ENCODE measurements around the gene ELOVL4. TPM values are rescaled to one million over a fixed set of nuclear protein-coding genes. Genes with fewer than 3 reads are reported as not detected.

Gene ELOVL4
- total RNA-seq, 1 donor from 2014 or later: 9.1 TPM

DNA sequence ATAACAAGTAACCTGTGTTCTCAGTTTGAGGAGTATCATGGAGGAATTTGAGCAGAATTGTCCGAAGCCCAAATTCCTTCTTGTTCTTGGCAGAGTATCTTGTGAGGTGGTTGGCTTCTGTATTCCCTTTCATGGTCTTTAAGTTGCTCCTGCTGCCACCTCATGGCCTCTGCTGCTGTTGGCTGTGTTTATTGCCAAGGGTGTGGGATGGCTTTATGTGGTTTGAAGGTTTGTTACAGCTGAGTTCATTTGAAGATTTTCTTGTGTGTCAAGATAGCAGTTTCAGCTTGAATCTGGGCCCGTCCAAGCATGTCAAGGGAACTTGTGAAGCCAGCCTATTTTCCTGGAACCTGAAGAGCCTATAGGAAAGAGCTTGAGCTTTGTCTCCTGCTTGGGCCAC, 36.9 kb upstream of the ELOVL4 start:
- no peaks in the 10 kb centered on the region for H3K4me1 Mint-ChIP-seq (ENCODE audit: unreplicated experiment)
- no peaks in the 10 kb centered on the region for H3K9me3 Mint-ChIP-seq
- no peak for DNase-seq (ENCODE audit: extremely low spot score, unreplicated experiment)
- H3K36me3 Mint-ChIP-seq: no peaks in the 10 kb centered on the region
- H3K27ac Mint-ChIP-seq: no peak overlapping the region
- no peaks in the 10 kb centered on the region for H3K27me3 Mint-ChIP-seq
- TF ChIP-seq, protein P1, sequence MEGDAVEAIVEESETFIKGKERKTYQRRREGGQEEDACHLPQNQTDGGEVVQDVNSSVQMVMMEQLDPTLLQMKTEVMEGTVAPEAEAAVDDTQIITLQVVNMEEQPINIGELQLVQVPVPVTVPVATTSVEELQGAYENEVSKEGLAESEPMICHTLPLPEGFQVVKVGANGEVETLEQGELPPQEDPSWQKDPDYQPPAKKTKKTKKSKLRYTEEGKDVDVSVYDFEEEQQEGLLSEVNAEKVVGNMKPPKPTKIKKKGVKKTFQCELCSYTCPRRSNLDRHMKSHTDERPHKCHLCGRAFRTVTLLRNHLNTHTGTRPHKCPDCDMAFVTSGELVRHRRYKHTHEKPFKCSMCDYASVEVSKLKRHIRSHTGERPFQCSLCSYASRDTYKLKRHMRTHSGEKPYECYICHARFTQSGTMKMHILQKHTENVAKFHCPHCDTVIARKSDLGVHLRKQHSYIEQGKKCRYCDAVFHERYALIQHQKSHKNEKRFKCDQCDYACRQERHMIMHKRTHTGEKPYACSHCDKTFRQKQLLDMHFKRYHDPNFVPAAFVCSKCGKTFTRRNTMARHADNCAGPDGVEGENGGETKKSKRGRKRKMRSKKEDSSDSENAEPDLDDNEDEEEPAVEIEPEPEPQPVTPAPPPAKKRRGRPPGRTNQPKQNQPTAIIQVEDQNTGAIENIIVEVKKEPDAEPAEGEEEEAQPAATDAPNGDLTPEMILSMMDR (conservative IDR thresholded peaks at IDR 0.05): no peak
- no peak overlapping the region for H3K4me3 Mint-ChIP-seq

DNA sequence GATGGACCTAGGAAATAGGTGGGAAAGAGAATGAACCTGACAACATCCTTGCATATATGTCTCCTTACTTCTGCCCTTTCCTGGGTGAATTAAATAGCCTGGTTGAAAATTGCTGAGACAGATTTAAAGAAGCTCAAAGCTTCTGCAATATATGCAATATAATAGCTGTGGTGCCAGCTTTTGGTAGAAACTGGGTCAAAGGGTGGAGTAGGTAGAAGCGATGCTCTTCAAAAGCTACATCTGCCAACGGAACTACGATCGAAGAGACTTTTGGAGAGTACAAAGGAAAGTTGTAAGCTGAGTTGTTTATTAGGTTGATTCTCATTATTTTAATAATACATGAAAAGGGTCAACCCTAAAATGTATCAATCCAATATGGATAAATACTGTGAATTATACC, 34.3 kb upstream of the ELOVL4 start:
- Mint-ChIP-seq H3K4me1 (ENCODE audit: unreplicated experiment) (no peaks in the 10 kb centered on the region), H3K4me3 (no peak overlapping the region), H3K36me3 (no peaks in the 10 kb centered on the region), H3K27me3 (no peaks in the 10 kb centered on the region), H3K27ac (no peak overlapping the region), H3K9me3 (no peaks in the 10 kb centered on the region)
- DNase-seq (ENCODE audit: extremely low spot score, unreplicated experiment): no peak
- TF ChIP-seq, protein P1 (conservative IDR thresholded peaks at IDR 0.05): no peak

DNA sequence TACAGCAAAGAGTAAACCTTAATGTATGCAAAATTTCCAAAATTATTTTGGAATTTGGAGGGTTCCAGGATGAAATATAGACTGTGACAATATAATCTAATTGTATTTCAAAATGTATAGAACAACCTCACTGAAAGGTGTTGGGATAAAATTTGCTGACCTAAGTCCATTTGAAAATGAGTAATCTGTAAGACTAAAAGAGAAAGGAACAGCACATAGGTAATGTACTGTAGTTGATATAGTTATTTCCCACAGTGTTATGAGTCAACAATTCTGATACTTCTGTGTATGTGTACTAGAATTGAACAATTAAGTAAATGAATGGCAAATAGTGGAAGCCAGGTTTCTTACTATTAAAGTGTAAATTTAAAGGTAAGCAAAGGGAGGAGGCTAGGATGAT, 23.8 kb upstream of the ELOVL4 start:
- peaks cover 3% of the 10 kb centered on the region for H3K27me3 Mint-ChIP-seq
- no peak overlapping the region for H3K4me3 Mint-ChIP-seq
- TF ChIP-seq, protein P1 (conservative IDR thresholded peaks at IDR 0.05): no peak
- H3K27ac Mint-ChIP-seq: no peak overlapping the region
- H3K4me1 Mint-ChIP-seq (ENCODE audit: unreplicated experiment): no peaks in the 10 kb centered on the region
- no peaks in the 10 kb centered on the region for H3K36me3 Mint-ChIP-seq
- H3K9me3 Mint-ChIP-seq: peaks cover 6% of the 10 kb centered on the region
- DNase-seq (ENCODE audit: extremely low spot score, unreplicated experiment): no peak

DNA sequence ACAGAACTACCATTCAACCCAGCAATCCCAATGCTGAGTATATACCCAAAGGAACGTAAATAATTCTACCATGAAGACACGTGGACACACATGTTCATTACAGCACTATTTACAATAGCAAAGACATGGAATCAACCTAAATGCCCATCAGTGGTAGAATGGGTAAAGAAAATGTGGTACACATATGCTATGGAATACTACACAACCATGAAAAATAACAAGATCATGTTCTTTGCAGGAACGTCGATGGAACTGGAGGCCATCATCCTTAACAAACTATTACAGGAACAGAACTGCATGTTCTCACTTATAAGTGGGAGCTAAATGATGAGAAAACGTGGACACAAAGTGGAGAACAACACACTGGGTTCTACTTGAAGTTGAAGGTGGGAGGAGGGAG, 22.4 kb upstream of the ELOVL4 start:
- Mint-ChIP-seq H3K27ac (no peak overlapping the region), H3K9me3 (peaks cover 6% of the 10 kb centered on the region), H3K4me1 (ENCODE audit: unreplicated experiment) (no peaks in the 10 kb centered on the region)

DNA sequence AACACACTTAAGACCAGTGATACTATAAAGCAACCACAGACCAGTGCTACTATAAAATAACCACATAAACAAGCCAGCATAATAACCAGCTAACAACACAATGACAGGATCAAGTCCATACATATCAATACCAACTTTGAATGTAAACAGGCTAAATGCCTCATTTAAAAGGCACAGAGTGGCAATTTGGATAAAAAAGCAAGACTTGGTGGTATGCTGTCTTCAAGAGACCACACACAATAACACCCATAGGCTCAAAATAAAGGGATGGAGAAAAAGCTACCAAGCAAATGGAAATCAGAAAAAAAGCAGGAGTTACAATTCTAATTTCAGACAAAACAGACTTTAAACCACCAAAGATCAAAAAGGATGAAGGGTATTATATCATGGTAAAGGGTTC, 19.8 kb upstream of the ELOVL4 start:
- Mint-ChIP-seq H3K9me3 (peaks cover 6% of the 10 kb centered on the region), H3K36me3 (no peaks in the 10 kb centered on the region), H3K4me1 (ENCODE audit: unreplicated experiment) (no peaks in the 10 kb centered on the region), H3K27me3 (no peaks in the 10 kb centered on the region), H3K4me3 (no peak overlapping the region), H3K27ac (no peak overlapping the region)
- TF ChIP-seq, protein P1 (conservative IDR thresholded peaks at IDR 0.05): no peak
- no peak for DNase-seq (ENCODE audit: extremely low spot score, unreplicated experiment)

More for the DNA sequence above, 22.4 kb upstream of the ELOVL4 start:
- H3K36me3 Mint-ChIP-seq: no peaks in the 10 kb centered on the region
- no peak overlapping the region for H3K4me3 Mint-ChIP-seq
- no peak for DNase-seq (ENCODE audit: extremely low spot score, unreplicated experiment)
- no peaks in the 10 kb centered on the region for H3K27me3 Mint-ChIP-seq
- TF ChIP-seq, protein P1 (conservative IDR thresholded peaks at IDR 0.05): no peak

DNA sequence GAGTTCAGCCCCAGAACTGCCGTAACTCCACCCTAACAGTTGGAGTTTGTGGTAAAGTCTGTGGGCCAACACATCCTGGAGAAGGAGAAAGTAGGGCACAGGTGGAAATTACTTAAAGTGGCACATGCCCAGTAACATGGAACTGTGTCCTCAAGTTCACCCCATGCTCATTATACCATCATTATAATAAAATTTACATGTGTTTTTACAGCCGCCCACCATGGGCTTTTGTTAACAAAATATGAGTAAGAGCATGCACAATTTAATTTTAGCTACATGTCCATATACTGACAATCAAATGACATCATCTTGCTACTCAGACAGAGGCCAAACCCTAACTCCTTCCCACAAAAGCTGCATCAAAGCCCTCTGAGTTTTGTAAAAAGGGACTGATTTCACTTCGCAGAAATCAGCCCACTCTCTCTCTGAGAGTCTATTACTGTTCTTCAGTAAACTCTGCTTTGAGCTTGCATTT, 17.3 kb upstream of the ELOVL4 start:
- Mint-ChIP-seq H3K9me3 (peaks cover 6% of the 10 kb centered on the region), H3K4me3 (no peak overlapping the region), H3K27ac (no peak overlapping the region), H3K27me3 (no peaks in the 10 kb centered on the region), H3K36me3 (no peaks in the 10 kb centered on the region), H3K4me1 (ENCODE audit: unreplicated experiment) (no peaks in the 10 kb centered on the region)
- DNase-seq (ENCODE audit: extremely low spot score, unreplicated experiment): no peak
- TF ChIP-seq, protein P1 (conservative IDR thresholded peaks at IDR 0.05): no peak

All from type B pancreatic cell (in vitro differentiated cells).